ENCODE results near the gene KLF9.

KLF9 gene

GRCh38 chr9:70421272-70422180 is 7.1 kb upstream of the KLF9 start:
- DNase-seq: peak; percentile 29

GRCh38 chr9:70420441-70421271 is 6.2 kb upstream of the KLF9 start:
- DNase-seq: peak; percentile 91

GRCh38 chr9:70419556-70420440 is 5.3 kb upstream of the KLF9 start:
- DNase-seq: peak; percentile 97

- DNase-seq: peak; percentile 95
Observed at GRCh38 chr9:70418822-70419555, 4.5 kb upstream of the KLF9 start.

GRCh38 chr9:70415476-70415875 is 1.0 kb upstream of the KLF9 start:
- DNase-seq: no peak

GRCh38 chr9:70415041-70415440 is 584 bp upstream of the KLF9 start:
- DNase-seq: no peak

- peak; percentile 81 for DNase-seq
Observed at GRCh38 chr9:70413464-70413798, 1.0 kb downstream of the KLF9 start.

GRCh38 chr9:70412832-70413463 is 1.5 kb downstream of the KLF9 start:
- peak; percentile 76 for DNase-seq

- DNase-seq: peak; percentile 61
Observed at GRCh38 chr9:70411930-70412831, 2.3 kb downstream of the KLF9 start.

- no peak for DNase-seq
Observed at GRCh38 chr9:70411121-70411929, 3.1 kb downstream of the KLF9 start.

GRCh38 chr9:70410368-70410767 is 4.1 kb downstream of the KLF9 start:
- no peak for DNase-seq

- DNase-seq: no peak
Observed at GRCh38 chr9:70409800-70410199, 4.7 kb downstream of the KLF9 start.

- DNase-seq: no peak
Observed at GRCh38 chr9:70409280-70409679, 5.2 kb downstream of the KLF9 start.

GRCh38 chr9:70408393-70409040 is 5.9 kb downstream of the KLF9 start:
- no peak for DNase-seq

GRCh38 chr9:70407081-70407503 is 7.4 kb downstream of the KLF9 start:
- DNase-seq: peak; percentile 25

- no peak for DNase-seq
Observed at GRCh38 chr9:70406434-70406862, 8.0 kb downstream of the KLF9 start.

- no peak for DNase-seq
Observed at GRCh38 chr9:70405808-70406433, 8.5 kb downstream of the KLF9 start.

GRCh38 chr9:70404261-70404660 is 10.2 kb downstream of the KLF9 start:
- no peak for DNase-seq

GRCh38 chr9:70403618-70404025 is 10.8 kb downstream of the KLF9 start:
- DNase-seq: no peak
